Measurements from ENCODE around the gene PIK3IP1.

PIK3IP1 gene

GRCh38 chr22:31233001-31233400 lies 59.3 kb downstream of the PIK3IP1 start:
- Histone ChIP-seq H3K4me3 (ENCODE audit: low read length) (no peak overlapping the region), H3K4me2 (ENCODE audit: low read length) (no peak overlapping the region), H3K27me3 (ENCODE audit: control insufficient read depth, low read length) (no peaks in the 10 kb centered on the region), H3K4me1 (ENCODE audit: control insufficient read depth, low read length) (no peaks in the 10 kb centered on the region), H3K36me3 (ENCODE audit: control insufficient read depth, low read length) (peaks cover 38% of the 10 kb centered on the region), H3F3A (ENCODE audit: control insufficient read depth, insufficient read depth) (no peaks in the 10 kb centered on the region), H3K79me2 (ENCODE audit: control insufficient read depth, low read length) (peaks cover 25% of the 10 kb centered on the region), H3K9me3 (ENCODE audit: control insufficient read depth, insufficient read depth, low read length) (no peaks in the 10 kb centered on the region), H3K27ac (ENCODE audit: low read depth, low read length) (no peak overlapping the region), H3K9me2 (replicated peaks; ENCODE audit: control insufficient read depth, low read length) (no peaks in the 10 kb centered on the region), H4K20me1 (ENCODE audit: control insufficient read depth, insufficient read depth, low read depth, low read length) (no peaks in the 10 kb centered on the region)
- TF ChIP-seq, protein P1, sequence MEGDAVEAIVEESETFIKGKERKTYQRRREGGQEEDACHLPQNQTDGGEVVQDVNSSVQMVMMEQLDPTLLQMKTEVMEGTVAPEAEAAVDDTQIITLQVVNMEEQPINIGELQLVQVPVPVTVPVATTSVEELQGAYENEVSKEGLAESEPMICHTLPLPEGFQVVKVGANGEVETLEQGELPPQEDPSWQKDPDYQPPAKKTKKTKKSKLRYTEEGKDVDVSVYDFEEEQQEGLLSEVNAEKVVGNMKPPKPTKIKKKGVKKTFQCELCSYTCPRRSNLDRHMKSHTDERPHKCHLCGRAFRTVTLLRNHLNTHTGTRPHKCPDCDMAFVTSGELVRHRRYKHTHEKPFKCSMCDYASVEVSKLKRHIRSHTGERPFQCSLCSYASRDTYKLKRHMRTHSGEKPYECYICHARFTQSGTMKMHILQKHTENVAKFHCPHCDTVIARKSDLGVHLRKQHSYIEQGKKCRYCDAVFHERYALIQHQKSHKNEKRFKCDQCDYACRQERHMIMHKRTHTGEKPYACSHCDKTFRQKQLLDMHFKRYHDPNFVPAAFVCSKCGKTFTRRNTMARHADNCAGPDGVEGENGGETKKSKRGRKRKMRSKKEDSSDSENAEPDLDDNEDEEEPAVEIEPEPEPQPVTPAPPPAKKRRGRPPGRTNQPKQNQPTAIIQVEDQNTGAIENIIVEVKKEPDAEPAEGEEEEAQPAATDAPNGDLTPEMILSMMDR (IDR thresholded peaks at IDR 0.05; ENCODE audit: low read depth, low read length, poor library complexity, severe bottlenecking), result no peak
- no peak for TF ChIP-seq EZH2phosphoT487 (IDR thresholded peaks at IDR 0.05; ENCODE audit: borderline replicate concordance, low read length)
